ENCODE measurements around the gene EPS8L2.

The EPS8L2 gene

DNA sequence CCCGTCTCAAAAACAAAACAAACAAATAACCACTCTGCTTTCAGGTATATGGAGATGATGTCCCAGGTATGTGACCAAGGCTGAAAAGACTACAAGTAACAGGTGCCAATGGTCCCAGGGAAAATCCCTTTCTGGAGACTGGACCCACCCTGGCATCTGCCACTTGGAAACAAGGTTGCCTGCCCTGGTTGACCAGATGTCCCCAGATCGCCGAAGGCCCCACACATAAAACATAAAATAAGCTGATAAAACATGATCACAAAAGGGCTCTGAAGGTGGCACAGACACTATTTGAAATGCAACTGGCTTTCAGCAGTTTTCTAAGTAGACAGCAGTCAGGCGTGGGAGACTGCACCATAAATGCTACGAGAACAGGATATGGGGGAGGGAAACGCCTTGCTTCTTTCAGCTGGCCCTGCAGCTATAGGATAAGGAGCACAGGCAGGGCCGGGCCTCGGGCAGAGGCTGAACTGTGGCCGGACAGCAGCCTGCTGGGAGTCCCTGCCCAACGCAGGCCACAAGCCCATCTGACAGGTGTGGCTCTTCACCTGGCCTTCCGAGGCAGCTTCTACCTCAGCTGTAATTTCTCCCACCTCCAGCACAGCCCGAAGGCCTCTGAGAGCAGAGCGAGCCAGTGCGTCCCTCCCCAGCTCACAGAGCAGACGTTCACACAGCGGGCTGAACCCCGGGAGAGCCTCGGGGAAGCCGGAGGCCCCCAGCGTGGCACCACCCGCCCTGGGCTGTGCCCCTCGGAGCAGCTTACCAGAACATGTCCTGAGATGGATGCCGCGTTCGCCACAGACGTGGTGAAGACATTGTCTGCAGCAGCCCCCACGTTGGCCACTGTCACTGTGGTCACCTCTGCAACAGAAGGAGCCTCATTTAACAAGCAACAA lies 15.0 kb upstream of the EPS8L2 start:
- FAIRE-seq (no peak), DNase-seq (ENCODE audit: insufficient read length) (no peak)
- TF ChIP-seq POLR2AphosphoS5 (IDR thresholded peaks at IDR 0.05; ENCODE audit: low read depth, low read length), result no peak
- TF ChIP-seq TAF1 (IDR thresholded peaks at IDR 0.05; ENCODE audit: borderline replicate concordance, low read depth, low read length), result no peak
- TF ChIP-seq POLR2A (IDR thresholded peaks at IDR 0.05; ENCODE audit: low read depth, low read length), result no peak

- DNase-seq (ENCODE audit: insufficient read length) (no peak), FAIRE-seq (no peak)
- no peak for TF ChIP-seq POLR2A (IDR thresholded peaks at IDR 0.05; ENCODE audit: low read depth, low read length)
- no peak for TF ChIP-seq POLR2AphosphoS5 (IDR thresholded peaks at IDR 0.05; ENCODE audit: low read depth, low read length)
- TF ChIP-seq TAF1 (IDR thresholded peaks at IDR 0.05; ENCODE audit: borderline replicate concordance, low read depth, low read length), result no peak
Measured at GRCh38 chr11:691710-692590, 14.1 kb upstream of the EPS8L2 start.

DNA sequence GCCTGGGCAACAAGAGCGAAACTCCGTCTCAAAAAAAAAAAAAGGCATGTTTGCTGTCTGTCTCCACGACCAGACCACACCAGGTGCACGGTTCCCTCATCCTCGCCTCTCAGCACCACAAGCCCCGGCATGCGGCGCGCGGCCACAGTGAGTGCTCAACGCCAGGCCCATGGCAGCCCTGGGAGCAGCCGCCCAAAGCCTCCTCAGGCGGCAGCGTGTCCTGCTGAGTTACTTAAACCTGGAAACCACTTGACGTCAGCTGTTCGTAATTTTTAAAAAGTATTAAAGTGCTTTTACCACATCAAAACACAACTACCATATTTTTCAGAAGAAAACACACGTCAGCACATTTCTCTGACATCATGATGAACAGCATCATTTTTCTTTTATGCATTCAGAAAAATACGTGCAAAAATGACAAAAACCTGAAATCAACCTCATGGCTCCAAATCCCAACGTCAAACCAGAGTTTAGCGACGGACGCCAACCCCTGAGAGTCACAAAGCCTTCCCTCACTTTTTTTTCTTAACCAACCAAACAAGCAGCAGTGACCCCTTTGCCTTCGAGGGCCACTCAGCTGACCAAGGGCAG lies 13.1 kb upstream of the EPS8L2 start:
- no peak for TF ChIP-seq POLR2AphosphoS5 (IDR thresholded peaks at IDR 0.05; ENCODE audit: low read depth, low read length)
- no peak for TF ChIP-seq POLR2A (IDR thresholded peaks at IDR 0.05; ENCODE audit: low read depth, low read length)
- TF ChIP-seq TAF1 (IDR thresholded peaks at IDR 0.05; ENCODE audit: borderline replicate concordance, low read depth, low read length), result no peak
- FAIRE-seq (peak; percentile 60), DNase-seq (ENCODE audit: insufficient read length) (no peak)

DNA sequence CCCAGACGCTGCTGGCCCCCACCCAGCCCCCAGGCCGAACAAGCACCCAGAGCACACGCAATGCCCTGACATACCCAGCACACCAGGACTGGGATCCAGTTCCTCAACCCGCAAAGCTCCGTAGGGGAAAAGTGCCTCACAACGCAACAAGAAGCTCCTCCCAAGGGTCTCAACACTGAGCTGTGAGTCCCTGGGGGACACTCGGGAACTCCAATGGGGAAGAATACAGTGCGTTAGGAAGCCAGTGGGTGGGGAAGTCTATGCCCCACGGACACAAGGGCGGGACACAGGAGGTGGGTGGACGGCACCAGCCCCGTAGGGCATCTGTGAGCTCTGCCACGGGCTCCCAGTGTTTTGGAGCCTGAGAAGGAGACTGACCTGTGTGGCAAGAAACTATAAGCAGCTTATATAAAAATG lies 12.6 kb upstream of the EPS8L2 start:
- DNase-seq (ENCODE audit: insufficient read length), result no peak
- no peak for TF ChIP-seq POLR2AphosphoS5 (IDR thresholded peaks at IDR 0.05; ENCODE audit: low read depth, low read length)
- TF ChIP-seq POLR2A (IDR thresholded peaks at IDR 0.05; ENCODE audit: low read depth, low read length), result no peak
- TF ChIP-seq TAF1 (IDR thresholded peaks at IDR 0.05; ENCODE audit: borderline replicate concordance, low read depth, low read length), result no peak
- FAIRE-seq, result peak; percentile 14

DNA sequence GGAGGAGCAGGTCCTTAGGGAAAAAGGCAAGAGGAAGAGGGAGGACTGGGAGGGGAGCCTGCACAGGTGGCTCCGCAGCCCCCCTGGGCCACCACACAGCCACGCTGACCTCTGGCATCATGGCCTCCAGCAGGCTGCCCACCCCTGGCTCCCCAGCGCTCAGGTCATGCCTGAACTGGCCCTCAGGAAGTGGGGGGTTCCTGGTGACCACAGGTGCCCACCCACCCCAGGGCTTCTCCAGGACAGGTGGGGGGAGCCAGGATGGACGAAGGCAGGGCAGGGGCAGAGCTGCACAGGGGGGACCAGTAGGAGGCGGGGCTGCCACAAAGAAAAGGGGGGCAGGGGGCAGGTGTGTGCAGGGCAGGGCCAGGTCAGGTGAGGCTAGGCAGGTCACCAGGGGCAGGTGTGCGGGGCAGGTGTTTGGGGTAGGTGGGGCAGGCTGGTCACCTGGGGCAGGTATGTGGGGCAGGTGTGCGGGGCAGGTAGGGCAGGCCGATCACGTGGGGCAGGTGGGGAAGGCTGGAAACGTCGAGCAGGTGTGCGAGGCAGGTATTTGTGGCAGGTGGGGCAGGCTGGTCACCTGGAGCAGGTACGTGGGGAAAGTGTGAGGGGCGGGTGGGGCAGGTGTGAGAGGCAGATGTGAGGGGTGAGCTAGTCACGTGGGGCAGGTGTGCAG lies 12.0 kb upstream of the EPS8L2 start:
- FAIRE-seq (peak; percentile 51), DNase-seq (ENCODE audit: insufficient read length) (no peak)
- TF ChIP-seq TAF1 (IDR thresholded peaks at IDR 0.05; ENCODE audit: borderline replicate concordance, low read depth, low read length), result no peak
- TF ChIP-seq POLR2AphosphoS5 (IDR thresholded peaks at IDR 0.05; ENCODE audit: low read depth, low read length), result no peak
- no peak for TF ChIP-seq POLR2A (IDR thresholded peaks at IDR 0.05; ENCODE audit: low read depth, low read length)

DNA sequence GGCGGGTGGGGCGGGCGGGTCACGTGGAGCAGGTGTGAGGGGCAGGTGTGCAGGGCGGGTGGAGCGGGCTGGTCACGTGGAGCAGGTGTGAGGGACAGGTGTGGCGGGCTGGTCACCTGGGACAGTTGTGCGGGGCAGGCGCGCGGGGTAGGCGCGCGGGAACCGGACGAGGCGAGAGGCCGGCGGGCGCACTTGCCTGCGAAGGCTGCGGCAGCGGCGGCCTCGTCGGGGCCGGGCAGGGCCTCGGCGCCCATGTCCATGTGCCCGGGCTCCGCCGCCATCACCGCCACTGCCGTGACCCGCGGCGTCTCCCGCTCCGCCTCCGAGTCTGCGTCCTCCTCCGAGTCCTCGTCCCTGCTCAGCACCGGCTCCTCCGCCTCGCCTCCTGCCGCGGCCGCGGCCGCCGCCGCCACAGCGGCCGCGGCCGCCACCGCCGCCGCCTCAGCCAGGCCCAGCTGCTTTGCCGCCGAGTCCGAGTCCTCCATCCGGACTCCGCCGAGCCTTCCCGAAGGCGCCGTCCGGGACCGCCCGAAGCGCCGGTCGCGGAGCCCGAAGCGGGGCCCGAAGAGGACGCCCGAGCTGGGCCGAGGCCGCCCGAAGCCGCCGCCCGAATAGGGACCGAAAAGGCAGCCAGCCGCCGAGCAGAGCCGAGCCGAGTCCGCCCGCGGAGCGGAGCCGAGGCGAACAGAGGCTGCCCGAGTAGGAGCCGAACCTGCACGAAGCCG lies 11.3 kb upstream of the EPS8L2 start, which contains the start of gene DEAF1:
TSS of gene DEAF1 (minus strand) at position 660 of the 725 bp plus-strand sequence. CDS start at position 485, 175 bp downstream.
- FAIRE-seq (no peak), DNase-seq (ENCODE audit: insufficient read length) (peak; percentile 78)
- TF ChIP-seq POLR2AphosphoS5 (IDR thresholded peaks at IDR 0.05; ENCODE audit: low read depth, low read length) (no peak), POLR2A (IDR thresholded peaks at IDR 0.05; ENCODE audit: low read depth, low read length) (peak; percentile 43; the same call in 1 of the 2 replicates), TAF1 (IDR thresholded peaks at IDR 0.05; ENCODE audit: borderline replicate concordance, low read depth, low read length) (no peak)

- FAIRE-seq (peak; percentile 100), DNase-seq (ENCODE audit: insufficient read length) (no peak)
- TF ChIP-seq POLR2AphosphoS5 (IDR thresholded peaks at IDR 0.05; ENCODE audit: low read depth, low read length), result no peak
- TF ChIP-seq POLR2A (IDR thresholded peaks at IDR 0.05; ENCODE audit: low read depth, low read length), result no peak
- TF ChIP-seq TAF1 (IDR thresholded peaks at IDR 0.05; ENCODE audit: borderline replicate concordance, low read depth, low read length), result no peak
Measured at GRCh38 chr11:695288-695537, 10.8 kb upstream of the EPS8L2 start.

- DNase-seq (ENCODE audit: insufficient read length), result no peak
- TF ChIP-seq TAF1 (IDR thresholded peaks at IDR 0.05; ENCODE audit: borderline replicate concordance, low read depth, low read length) (peak; percentile 72; the same call in 1 of the 2 replicates), POLR2AphosphoS5 (IDR thresholded peaks at IDR 0.05; ENCODE audit: low read depth, low read length) (no peak), POLR2A (IDR thresholded peaks at IDR 0.05; ENCODE audit: low read depth, low read length) (peak; percentile 83; the same call in 1 of the 2 replicates)
Measured at GRCh38 chr11:695538-696248, 10.3 kb upstream of the EPS8L2 start, which contains the start of gene TMEM80. TSS of gene TMEM80 (plus strand) at chr11:695816. CDS start at chr11:695828, 12 bp downstream.

DNA sequence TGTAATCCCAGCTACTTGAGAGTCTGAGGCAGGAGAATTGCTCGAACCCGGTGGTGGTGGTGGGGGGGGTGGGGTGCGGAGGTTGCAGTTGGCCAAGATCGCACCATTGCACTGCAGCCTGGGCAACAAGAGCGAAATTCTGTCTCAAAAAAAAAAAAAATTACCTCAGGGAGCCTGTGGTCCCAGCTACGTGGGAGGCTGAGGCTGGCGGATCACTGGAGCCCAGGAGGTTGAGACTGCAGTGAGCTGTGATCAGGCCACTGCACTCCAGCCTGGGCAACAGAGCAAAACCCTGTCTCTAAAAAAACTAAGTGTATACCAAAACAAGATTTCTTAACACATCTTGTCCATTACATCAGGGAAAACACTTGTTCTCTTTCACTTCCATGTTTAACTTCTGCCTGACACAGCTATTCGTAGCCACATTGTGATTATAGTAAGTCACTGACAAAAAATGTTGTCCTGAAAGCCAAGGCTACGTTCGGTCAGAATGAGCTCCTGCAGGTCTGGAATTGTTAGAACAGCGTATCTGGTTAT lies 9.0 kb upstream of the EPS8L2 start:
- FAIRE-seq (peak; percentile 93), DNase-seq (ENCODE audit: insufficient read length) (no peak)
- TF ChIP-seq POLR2AphosphoS5 (IDR thresholded peaks at IDR 0.05; ENCODE audit: low read depth, low read length) (no peak), TAF1 (IDR thresholded peaks at IDR 0.05; ENCODE audit: borderline replicate concordance, low read depth, low read length) (no peak), POLR2A (IDR thresholded peaks at IDR 0.05; ENCODE audit: low read depth, low read length) (no peak)

More at GRCh38 chr11:695538-696248, 10.3 kb upstream of the EPS8L2 start, which contains the start of gene TMEM80:
- no peak for FAIRE-seq

All from GM12892 (cell line).